HG03095 (cell line): ENCODE results near the gene SRSF6.
"Not testable (repeated sequence)": the region's sequence is repeated elsewhere in the genome, so short reads cannot be mapped to it uniquely, and the experiment has no call there.

Source experiments
- ATAC-seq: cut with Tn5 transposase; IDR thresholded peaks from one replicate; pipeline ENCODE4 v1.9.1; 2021; ENCODE audit warnings: moderate library complexity; ENCODE audit not compliant: unreplicated experiment

Gene SRSF6

GRCh38 chr20:43448748-43449535 lies 8.8 kb upstream of the SRSF6 start:
- no peak for ATAC-seq

GRCh38 chr20:43450841-43451799 lies 6.6 kb upstream of the SRSF6 start:
- no peak for ATAC-seq

GRCh38 chr20:43452404-43453126 lies 5.1 kb upstream of the SRSF6 start:
- no peak for ATAC-seq

GRCh38 chr20:43456252-43456651 lies 1.4 kb upstream of the SRSF6 start:
- not testable (repeated sequence) for ATAC-seq

GRCh38 chr20:43456809-43457639 lies 672 bp upstream of the SRSF6 start:
- ATAC-seq = peak; percentile 80

- no peak for ATAC-seq
These were observed 777 bp downstream of the SRSF6 start for GRCh38 chr20:43458422-43458924.

- no peak for ATAC-seq
These were observed 1.6 kb downstream of the SRSF6 start for GRCh38 chr20:43459022-43459942.

GRCh38 chr20:43460172-43460829 lies 2.6 kb downstream of the SRSF6 start:
- ATAC-seq = no peak

GRCh38 chr20:43460830-43461200 lies 3.1 kb downstream of the SRSF6 start:
- ATAC-seq = no peak

GRCh38 chr20:43461894-43462659 lies 4.4 kb downstream of the SRSF6 start:
- ATAC-seq = no peak

GRCh38 chr20:43462660-43463526 lies 5.2 kb downstream of the SRSF6 start:
- no peak for ATAC-seq

GRCh38 chr20:43463527-43464218 lies 6.0 kb downstream of the SRSF6 start:
- ATAC-seq = no peak

GRCh38 chr20:43464219-43464790 lies 6.6 kb downstream of the SRSF6 start:
- ATAC-seq = no peak

- no peak for ATAC-seq
These were observed 7.9 kb downstream of the SRSF6 start for GRCh38 chr20:43465625-43465943.

- ATAC-seq = no peak
These were observed 9.9 kb downstream of the SRSF6 start for GRCh38 chr20:43467589-43467988.
